Measurements from ENCODE around the gene ZNF232. TPM values are rescaled to one million over a fixed set of nuclear protein-coding genes. Genes with fewer than 3 reads are reported as not detected.
A peak's percentile ranks its signal among the peaks of the same experiment; 100 is the strongest.

Gene ZNF232
- total and polyA plus RNA-seq, 2 of the 13 experiments (the other 11 are each of a cell fraction or from before 2014, with no cell fraction given), result 7.8 to 28.7 TPM

- TF ChIP-seq ZNF160 (CRISPR knock-in tag; IDR thresholded peaks at IDR 0.05) (0 out of 2 replicates have a peak, but pooled peaks have one; percentile 52), MATR3 (CRISPR knock-in tag; IDR thresholded peaks at IDR 0.05) (no peak), PPARG (CRISPR knock-in tag; conservative IDR thresholded peaks at IDR 0.05) (0 out of 2 replicates have a peak, but pooled peaks have one; percentile 13), ZBTB34 (CRISPR knock-in tag; IDR thresholded peaks at IDR 0.05) (no peak), ZBTB3 (CRISPR knock-in tag; IDR thresholded peaks at IDR 0.05; ENCODE audit: borderline replicate concordance, low read depth) (no peak), ZNF644 (CRISPR knock-in tag; IDR thresholded peaks at IDR 0.05; ENCODE audit: low read depth) (no peak), NFKB2 (CRISPR knock-in tag; IDR thresholded peaks at IDR 0.05; ENCODE audit: borderline replicate concordance) (peak; percentile 78; the same call in 1 of the 2 replicates), RFX1 (IDR thresholded peaks at IDR 0.05) (no peak), MIER3 (CRISPR knock-in tag; IDR thresholded peaks at IDR 0.05; ENCODE audit: borderline replicate concordance) (peak; percentile 64; the same call in 1 of the 2 replicates), PAXIP1 (CRISPR knock-in tag; conservative IDR thresholded peaks at IDR 0.05) (peak; percentile 82)
- TF ChIP-seq, protein P1, sequence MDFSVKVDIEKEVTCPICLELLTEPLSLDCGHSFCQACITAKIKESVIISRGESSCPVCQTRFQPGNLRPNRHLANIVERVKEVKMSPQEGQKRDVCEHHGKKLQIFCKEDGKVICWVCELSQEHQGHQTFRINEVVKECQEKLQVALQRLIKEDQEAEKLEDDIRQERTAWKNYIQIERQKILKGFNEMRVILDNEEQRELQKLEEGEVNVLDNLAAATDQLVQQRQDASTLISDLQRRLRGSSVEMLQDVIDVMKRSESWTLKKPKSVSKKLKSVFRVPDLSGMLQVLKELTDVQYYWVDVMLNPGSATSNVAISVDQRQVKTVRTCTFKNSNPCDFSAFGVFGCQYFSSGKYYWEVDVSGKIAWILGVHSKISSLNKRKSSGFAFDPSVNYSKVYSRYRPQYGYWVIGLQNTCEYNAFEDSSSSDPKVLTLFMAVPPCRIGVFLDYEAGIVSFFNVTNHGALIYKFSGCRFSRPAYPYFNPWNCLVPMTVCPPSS (IDR thresholded peaks at IDR 0.05), result no peak
- TF ChIP-seq, protein P2, sequence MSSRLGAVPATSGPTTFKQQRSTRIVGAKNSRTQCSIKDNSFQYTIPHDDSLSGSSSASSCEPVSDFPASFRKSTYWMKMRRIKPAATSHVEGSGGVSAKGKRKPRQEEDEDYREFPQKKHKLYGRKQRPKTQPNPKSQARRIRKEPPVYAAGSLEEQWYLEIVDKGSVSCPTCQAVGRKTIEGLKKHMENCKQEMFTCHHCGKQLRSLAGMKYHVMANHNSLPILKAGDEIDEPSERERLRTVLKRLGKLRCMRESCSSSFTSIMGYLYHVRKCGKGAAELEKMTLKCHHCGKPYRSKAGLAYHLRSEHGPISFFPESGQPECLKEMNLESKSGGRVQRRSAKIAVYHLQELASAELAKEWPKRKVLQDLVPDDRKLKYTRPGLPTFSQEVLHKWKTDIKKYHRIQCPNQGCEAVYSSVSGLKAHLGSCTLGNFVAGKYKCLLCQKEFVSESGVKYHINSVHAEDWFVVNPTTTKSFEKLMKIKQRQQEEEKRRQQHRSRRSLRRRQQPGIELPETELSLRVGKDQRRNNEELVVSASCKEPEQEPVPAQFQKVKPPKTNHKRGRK (CRISPR knock-in tag; IDR thresholded peaks at IDR 0.05), result peak; percentile 32; the same call in 1 of the 2 replicates
- TF ChIP-seq, protein P3, sequence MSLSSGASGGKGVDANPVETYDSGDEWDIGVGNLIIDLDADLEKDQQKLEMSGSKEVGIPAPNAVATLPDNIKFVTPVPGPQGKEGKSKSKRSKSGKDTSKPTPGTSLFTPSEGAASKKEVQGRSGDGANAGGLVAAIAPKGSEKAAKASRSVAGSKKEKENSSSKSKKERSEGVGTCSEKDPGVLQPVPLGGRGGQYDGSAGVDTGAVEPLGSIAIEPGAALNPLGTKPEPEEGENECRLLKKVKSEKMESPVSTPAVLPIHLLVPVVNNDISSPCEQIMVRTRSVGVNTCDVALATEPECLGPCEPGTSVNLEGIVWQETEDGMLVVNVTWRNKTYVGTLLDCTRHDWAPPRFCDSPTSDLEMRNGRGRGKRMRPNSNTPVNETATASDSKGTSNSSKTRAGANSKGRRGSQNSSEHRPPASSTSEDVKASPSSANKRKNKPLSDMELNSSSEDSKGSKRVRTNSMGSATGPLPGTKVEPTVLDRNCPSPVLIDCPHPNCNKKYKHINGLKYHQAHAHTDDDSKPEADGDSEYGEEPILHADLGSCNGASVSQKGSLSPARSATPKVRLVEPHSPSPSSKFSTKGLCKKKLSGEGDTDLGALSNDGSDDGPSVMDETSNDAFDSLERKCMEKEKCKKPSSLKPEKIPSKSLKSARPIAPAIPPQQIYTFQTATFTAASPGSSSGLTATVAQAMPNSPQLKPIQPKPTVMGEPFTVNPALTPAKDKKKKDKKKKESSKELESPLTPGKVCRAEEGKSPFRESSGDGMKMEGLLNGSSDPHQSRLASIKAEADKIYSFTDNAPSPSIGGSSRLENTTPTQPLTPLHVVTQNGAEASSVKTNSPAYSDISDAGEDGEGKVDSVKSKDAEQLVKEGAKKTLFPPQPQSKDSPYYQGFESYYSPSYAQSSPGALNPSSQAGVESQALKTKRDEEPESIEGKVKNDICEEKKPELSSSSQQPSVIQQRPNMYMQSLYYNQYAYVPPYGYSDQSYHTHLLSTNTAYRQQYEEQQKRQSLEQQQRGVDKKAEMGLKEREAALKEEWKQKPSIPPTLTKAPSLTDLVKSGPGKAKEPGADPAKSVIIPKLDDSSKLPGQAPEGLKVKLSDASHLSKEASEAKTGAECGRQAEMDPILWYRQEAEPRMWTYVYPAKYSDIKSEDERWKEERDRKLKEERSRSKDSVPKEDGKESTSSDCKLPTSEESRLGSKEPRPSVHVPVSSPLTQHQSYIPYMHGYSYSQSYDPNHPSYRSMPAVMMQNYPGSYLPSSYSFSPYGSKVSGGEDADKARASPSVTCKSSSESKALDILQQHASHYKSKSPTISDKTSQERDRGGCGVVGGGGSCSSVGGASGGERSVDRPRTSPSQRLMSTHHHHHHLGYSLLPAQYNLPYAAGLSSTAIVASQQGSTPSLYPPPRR (CRISPR knock-in tag; IDR thresholded peaks at IDR 0.05; ENCODE audit: borderline replicate concordance), result peak; percentile 54; the same call in 1 of the 2 replicates
Measured at GRCh38 chr17:5111402-5112204, at the start of gene ZNF232 (continued).
